ENCODE measurements around the gene PGLYRP2.
"Not testable (repeated sequence)": the region's sequence is repeated elsewhere in the genome, so short reads cannot be mapped to it uniquely, and the experiment has no call there.

PGLYRP2 gene, protein sequence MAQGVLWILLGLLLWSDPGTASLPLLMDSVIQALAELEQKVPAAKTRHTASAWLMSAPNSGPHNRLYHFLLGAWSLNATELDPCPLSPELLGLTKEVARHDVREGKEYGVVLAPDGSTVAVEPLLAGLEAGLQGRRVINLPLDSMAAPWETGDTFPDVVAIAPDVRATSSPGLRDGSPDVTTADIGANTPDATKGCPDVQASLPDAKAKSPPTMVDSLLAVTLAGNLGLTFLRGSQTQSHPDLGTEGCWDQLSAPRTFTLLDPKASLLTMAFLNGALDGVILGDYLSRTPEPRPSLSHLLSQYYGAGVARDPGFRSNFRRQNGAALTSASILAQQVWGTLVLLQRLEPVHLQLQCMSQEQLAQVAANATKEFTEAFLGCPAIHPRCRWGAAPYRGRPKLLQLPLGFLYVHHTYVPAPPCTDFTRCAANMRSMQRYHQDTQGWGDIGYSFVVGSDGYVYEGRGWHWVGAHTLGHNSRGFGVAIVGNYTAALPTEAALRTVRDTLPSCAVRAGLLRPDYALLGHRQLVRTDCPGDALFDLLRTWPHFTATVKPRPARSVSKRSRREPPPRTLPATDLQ

DNA sequence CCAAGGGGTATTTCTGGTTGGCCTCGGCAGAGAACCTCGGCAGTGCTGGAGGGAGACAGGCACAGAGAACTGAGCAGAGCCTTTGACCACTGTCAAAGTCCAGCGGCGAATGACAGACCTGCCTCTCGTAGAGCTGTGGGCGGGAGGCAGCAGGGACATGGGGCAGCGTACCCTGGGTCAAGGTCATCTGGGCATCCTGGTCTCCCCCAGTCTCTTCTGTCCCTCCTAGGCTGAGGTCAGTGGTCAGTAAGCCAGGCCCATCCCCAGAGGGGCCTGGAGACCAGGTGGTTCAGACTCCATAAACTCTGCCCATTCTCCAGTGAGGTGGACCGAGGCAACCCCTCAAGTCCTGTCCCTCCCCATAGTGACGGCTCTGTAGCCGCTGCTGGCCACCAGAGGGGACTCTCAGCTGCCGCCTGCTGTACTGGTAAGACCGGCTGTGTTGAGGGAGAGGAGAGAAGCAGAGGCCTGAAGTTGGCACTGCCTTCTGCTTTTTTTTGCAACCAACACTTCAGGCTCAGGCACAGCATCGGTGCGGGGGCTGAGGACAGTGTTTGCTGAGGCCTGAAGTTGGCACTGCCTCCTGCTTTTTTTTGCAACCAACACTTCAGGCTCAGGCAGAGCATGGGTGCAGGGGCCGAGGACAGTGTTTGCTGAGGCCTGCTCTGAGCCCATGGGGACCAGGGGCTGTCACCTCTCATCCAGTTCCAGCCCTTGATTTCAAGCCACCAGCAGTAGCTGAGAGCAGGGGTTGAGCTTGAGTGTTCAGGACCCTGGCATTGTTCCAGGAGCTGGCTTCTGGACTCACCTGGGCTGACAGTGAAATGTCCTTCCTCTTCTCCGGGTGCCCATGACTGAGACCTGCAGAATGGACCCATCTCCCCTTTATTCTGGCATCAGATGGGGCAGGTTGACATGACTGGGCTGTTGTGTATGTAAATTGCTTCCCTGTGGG, at the start of gene PGLYRP2:
PGLYRP2 (minus strand) TSS at position 111 of the 955 bp plus-strand sequence. CDS start 130 bp downstream, outside the sequence.
- DNase-seq (ENCODE audit: low read depth): no peak

DNA sequence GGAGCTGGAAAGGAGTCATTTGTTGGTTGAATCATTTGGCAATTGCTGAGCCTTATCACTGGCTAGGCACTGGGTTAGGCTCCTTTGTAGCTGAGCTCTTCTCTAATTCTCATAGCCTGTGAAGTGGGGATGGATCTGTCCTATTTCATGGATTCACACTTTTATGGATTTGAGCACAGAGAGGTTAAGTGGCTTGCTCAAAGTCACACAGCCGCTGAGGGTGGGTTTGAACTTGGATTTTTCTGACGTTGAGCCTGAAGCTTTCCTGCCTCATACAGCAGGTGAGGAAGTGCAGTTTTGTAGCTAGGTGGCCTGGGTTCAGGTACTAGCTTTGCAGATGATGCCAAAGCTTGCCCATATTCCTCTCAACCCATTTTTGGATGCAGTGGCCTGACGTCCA, 48.4 kb upstream of the PGLYRP2 start:
- no peak for DNase-seq (ENCODE audit: low read depth)

DNA sequence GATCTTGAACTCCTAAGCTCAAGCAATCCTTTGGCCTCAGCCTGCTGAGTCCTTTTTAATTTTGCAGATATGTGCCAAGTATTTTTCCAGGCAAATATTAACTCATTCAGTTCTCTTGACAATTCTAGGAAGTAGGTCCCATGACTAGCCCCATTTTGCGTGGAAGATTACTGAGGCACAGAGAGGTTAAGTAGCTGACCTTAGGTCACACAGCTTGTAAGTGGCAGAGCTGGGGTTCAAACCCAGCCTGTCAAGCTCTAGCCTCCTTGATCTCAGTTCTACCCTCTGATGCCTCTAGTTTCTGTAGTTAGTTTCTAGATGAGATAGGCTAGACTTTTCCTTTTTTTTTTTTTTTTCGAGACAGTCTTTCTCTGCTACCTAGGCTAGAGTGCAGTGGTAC, 47.1 kb upstream of the PGLYRP2 start:
- DNase-seq (ENCODE audit: low read depth): no peak

DNA sequence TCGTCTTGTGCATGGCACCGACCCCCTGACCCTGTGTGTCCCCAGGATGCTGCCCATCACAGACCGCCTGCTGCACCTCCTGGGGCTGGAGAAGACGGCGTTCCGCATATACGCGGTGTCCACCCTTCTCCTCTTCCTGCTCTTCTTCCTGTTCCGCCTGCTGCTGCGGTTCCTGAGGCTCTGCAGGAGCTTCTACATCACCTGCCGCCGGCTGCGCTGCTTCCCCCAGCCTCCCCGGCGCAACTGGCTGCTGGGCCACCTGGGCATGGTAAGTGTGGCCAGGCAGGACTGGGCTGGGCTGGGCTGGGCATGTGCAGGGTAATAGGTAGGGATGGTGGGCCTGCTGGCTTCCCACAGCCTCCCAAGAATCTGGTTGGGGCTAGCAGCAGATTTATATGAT, 46.0 kb upstream of the PGLYRP2 start:
- DNase-seq (ENCODE audit: low read depth): no peak

DNA sequence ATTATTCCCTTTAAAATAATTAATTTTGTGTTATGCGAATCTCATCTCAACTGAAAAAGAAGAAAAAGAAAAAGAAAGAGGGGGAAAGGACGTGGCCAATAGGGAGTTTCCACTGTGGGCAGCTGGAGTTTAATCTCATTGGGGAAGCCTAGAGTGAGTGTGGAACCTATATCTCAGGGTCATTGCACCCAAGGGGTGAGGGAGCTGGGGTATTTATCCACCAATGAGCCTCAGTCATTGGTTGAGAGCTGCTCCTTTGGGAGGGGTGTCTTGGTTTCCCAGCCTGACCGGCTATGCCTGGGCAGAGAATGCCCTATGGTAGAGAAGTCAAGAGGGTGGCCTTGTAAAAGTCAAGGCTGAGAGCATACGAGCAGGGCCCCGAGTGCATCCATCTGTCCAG, 45.5 kb upstream of the PGLYRP2 start:
- DNase-seq (ENCODE audit: low read depth): no peak

DNA sequence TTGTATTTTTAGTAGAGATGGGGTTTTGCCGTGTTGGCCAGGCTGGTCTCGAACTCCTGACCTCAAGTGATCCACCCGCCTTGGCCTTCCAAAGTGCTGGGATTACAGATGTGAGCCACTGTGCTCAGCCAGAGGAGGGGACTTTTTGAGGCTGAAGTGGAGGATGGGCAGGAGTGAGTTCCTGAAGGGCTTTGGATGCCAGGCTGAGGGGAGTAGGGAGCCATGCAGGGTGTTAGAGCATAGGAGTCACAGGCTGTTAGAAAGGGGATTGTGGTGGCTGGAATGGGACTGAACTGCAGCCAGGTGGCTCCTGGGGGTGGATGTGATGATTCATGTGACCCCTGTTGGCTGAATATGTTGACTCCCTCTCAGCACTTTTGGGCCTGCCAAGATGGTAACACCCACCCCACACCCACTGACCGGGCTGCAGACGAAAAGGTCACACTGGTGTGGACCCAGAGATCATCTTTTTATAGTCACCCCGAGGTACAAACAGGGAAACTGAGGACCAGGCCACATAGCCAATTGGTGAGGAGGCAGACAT, 40.2 kb upstream of the PGLYRP2 start:
- no peak for DNase-seq (ENCODE audit: low read depth)

DNA sequence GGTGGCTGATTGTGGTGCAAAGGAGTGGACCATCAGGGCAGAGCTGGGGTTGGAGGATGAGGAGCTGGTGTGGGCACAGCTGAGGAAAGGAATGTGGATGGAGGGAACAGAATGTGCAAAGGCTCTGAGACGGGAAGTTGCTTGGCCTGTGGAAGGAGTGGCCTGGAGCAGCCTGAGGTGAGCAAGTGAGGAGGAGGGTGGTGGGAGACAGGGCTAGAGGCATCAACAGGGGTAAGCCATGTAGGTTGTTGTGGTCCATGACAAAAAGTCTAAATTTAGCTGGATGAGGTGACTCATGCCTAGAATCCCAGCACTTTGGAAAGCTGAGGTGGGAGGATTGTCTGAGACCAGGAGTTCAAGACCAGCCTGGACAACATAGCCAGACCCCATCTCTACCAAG, 38.5 kb upstream of the PGLYRP2 start:
- no peak for DNase-seq (ENCODE audit: low read depth)

DNA sequence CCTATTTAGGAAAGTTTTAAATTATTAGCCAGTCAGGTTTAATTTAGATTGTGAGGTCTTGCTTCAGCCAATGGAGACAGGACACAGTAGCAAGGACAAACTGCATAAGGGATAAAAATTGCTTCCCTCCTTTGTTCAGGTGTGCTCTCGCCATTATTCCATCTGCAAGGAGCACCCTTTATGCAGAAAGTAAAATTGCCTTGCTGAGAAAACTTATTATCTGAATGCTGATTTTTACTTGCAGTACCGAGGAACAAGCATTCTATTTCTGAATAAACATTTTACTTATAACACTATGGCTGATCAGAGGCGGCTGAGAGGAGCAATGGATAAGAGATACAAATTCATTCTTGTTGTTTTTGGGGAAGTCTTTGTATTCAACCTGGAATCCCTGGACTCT, 37.1 kb upstream of the PGLYRP2 start:
- DNase-seq (ENCODE audit: low read depth): no peak

DNA sequence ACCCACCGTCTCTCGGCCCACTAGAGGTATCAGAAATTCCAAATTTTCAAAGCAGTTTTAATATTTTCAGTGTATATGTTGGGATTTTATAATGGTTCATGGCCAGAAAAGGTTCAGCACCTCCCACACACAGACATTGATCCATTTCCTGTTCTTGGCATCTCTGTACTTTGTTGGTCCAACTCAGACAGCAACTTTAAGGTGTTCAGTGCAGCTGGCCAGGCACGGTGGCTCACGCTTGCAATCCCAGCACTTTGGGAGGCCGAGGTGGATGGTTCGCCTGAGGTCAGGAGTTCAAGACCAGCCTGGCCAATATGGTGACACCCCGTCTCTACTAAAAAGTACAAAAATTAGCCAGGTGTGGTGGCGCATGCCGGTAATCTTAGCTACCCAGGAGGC, 35.9 kb upstream of the PGLYRP2 start:
- DNase-seq (ENCODE audit: low read depth): not testable (repeated sequence)

DNA sequence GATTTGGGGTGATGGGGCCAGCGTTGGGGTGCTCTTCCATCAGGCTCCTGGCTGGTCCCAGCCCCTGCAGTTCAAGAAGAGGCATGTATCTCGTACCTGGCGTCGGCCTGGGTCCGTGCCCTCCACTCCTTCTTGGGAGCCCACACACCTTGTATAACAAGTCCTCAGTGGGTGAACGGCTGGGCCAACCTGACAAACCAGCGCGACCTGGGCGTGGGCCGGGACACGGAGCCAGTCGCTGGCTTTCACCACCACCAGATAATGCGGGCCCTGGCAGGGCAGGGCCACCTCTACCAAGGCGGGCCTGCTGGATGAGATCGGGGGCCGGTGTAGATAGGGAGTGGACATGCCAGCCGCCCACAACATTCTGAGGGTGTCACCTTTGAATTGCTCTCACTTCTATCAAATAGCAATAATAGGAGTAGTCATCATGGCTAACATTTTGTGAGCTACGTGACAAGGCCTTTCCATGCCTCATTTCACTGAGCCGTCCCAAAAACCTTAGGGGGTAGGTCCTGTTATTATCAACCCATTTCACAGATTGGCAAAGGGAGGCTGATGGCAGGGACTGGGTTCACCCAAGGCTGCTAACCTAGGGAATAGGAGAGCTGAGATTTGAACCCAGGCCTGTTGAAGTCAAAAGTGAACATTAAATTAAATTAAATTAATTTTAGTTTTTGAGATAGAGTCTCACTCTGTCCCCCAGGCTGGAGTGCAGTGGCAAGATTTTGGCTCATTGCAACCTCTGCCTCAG, 32.5 kb upstream of the PGLYRP2 start:
- DNase-seq (ENCODE audit: low read depth): no peak

DNA sequence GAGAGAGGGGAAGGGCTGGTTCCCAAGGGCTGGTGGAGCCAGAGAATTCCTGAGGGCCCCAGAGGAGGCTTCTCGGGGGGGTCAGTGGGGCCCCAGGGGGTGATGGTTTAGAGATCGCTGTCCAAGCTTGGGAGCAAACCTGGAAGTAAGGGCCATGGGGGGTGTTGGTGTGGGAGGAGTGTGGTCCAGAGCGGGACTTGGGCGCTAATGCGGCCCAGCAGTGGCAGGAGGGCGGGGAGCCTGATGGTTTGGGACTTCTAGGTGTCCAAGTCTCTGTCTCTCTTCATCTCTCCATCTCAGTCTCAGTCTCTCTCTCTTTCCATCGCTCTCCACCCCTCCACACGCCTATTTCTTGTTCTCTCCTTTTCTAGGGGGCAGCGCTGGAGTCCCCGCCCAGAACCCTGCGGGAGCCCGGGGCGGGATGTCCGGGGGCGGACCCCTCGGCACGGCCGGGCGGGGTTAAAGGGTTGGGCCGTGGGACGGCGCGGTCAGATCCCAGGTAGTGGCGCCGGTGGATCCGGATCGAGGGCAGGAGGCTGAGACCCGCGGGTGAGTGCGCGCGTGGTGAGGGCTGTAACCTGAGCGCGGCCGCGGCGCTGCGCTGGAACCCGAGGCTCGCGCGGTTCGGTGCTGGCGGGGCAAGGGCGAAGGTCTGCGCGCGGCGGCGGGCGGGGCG, 28.9 kb upstream of the PGLYRP2 start, which contains the start of gene CYP4F22:
CYP4F22 (plus strand) TSS at position 491 of the 676 bp plus-strand sequence. CDS start 16,812 bp downstream, outside the sequence.
- no peak for DNase-seq (ENCODE audit: low read depth)

DNA sequence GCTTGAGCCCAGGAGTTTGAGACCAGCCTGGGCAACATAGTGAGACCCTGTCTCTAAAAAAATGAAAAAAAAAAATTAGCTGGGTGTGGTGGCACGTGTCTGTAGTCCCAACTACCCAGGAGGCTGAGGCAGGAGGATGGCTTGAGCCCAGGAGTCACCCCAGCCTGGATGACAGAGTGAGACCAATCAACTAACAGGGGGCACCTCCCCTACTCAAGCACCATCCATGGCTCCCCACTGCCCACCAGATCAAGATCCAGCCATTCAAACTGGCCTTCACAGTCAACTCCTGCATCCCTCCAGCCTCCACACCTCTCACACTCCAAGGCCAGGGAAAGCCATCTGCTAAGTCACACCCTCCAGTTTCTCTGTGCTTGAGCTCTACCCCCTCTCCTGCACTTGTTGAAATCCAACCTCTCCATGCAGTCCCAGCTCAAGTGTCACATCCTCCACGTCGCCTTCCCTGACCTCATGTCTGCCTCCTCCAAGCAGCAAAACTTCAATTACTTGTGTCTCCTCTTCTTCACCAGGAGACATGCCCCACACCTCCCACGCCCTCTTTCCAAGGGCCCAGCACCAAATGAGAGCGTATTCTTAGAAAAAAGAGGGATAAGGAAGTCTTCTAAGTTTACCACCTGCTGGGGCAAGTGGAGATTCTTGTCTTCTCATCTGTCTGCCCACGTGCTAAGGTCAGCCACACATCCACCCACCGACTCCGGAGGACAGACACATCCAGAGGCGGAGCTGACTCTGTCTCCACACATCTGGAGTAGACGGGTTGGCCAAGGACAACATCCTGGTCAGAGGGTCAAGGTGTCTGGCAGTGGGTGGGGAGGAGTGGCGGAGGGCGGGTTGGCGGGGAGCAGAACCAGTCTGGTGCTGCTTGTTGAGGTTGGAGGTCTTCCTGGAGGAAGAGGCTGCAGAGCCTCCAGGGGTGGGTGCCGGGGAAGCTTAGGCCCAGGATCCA, 28.1 kb upstream of the PGLYRP2 start:
- no peak for DNase-seq (ENCODE audit: low read depth)

DNA sequence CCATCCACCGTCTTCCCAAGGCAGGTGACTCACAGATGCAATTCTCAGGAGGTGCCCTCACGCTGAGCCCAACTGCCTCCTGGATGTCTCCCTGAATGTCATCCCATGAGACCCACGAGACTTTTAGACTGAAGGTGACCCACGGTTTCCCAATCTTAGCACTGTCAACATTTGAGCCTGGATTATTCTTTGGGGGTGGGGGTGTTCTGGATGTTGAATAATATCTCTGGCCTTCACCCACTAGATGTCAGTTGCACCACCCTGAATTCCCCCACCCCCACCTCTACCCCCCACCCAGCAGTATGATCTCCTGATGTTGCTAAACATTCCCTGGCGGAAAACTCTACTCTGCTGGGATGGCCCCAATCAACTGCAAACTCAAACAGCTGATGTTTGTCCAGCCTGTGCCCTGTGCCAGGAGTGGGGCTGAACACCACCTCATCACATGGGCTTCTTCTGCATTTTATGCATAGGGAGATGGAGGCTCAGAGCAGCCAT, 26.8 kb upstream of the PGLYRP2 start:
- no peak for DNase-seq (ENCODE audit: low read depth)

DNA sequence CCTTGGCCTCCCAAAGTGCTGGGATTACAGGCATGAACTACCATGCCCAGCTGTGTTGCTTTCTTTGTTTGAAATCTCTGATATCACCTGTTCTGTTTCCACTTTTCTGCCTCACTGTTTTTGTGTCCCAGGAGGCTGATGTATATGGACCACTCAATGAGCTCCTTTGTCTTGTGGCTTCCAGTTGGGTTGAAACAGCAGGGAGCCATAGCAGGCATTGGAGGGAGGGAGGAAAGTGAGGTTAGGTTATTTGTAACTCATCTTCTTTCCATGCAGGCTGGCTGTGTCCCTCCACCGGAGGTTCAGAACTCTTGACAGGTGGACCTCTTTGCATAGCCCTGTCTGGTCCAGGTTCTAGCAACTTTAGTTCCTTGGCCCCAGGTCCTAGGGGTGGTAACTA, 23.0 kb upstream of the PGLYRP2 start:
- no peak for DNase-seq (ENCODE audit: low read depth)

DNA sequence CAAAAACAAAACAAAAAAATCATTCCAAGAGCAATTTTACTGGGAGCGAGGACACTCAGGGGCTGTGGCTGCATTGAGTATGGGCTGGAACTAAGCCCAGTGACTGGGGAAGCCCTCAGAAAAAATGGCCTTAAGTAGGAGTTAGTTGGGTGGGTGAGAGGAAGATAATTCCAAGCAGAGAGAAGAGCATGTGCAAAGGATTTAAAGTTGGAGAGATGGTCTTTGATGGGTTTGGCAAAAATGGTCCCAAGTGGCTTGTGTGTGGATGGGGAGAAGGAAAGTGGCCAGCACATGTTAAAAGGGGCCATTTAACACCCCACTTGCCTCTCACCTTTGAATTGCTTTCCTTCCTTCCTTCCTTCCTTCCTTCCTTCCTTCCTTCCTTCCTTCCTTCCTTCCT, 22.3 kb upstream of the PGLYRP2 start:
- DNase-seq (ENCODE audit: low read depth): no peak

DNA sequence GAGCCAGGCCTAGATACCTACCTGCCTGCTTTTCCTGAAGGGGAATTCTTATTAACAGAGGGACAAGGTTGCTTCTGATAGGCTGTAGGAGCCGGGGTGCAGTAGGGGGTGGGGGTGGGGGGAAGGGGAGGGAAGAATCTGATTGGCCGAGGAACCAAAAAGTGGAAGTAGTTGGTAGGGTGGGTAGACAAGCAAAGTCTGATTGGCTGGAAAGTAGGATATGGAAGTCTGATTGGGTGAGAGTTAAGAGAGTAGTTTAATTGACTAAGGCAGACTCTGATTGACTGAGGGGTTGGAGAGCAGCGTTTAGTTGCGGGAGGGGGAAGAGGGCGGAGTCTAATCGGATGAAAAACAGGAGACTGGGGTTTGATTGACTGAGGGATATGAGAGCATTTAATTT, 19.6 kb upstream of the PGLYRP2 start:
- DNase-seq (ENCODE audit: low read depth): no peak

DNA sequence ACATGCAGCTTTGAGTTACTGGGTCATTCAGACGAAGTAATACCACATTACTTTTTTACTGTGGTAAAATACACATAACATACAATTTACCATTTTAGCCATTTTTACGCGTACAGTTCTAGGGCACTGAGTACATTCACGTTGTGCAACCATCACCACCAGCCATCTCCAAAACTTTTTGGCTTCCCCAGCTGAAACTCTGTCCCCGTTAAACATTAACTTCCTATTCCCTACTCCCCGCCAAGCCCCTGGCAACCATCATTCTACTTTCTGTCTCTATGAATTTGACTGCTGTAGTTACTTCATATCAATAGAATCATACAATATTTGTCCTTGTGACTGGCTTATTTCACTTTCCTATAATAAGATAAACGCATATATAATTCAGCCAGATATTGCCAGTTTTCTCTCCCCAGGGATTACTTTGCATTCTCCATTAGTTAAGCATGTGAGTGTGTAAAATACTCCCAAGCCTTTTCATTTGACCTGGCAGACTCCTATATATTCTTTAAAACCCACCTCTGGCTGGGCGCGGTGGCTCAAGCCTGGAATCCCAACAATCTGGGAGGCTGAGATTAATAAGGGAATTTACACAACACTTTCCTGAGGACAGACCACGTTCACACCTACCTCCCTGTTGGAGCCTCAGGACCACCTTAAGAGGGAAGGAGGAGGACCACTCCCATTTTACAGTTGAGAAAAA, 19.0 kb upstream of the PGLYRP2 start:
- no peak for DNase-seq (ENCODE audit: low read depth)

DNA sequence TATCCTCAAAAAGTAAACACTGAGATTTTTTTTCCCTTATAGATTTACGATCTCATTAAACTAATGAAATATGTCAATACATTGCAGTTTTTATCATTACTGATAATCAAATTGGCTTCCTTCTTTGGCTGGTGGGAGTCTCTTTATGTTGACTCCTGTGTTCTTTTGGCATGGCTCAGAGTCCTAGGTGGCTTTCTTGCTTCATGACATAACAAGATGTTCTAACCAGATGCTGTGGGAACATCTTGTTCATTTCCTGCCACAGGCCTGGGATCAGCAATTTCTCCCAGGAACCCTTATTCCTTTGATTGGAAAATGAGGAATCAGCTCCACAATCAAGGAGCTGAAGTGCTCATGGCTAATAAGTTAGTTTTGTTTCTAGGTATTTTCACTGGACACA, 15.8 kb upstream of the PGLYRP2 start:
- DNase-seq (ENCODE audit: low read depth): no peak

Measured in activated gamma-delta T cell treated with anti-CD3 and anti-CD28 coated beads, Interleukin-2, amount 50 U/mL, for 16 hours (primary cell).